Natural killer cell treated with Interleukin-12 subunit alpha and Interleukin-12 subunit beta and Interleukin-15 and Interleukin-18, amount 100 ng/mL, for 72 hours (primary cell): ENCODE data around the gene VEZF1. TPM values are rescaled to one million over a fixed set of nuclear protein-coding genes. Genes with fewer than 3 reads are reported as not detected.

Experiments
- ATAC-seq, 2 donors: fragments of 150-1000 bp; cut with Tn5 transposase in 1 of 2; sonication (Bioruptor Pico), chemical (Tn5 transposase) in 1 of 2; 2 replicates each; pipeline ENCODE4 v1.10.0; 2021
- DNase-seq: peaks from one replicate; pipeline ENCODE4 v3.0.0; 2022; ENCODE audit warnings: low spot score
- H3K27ac Mint-ChIP-seq, 2 donors: 1 replicate in 1 of 2; 2 replicates in 1 of 2; pipeline ENCODE4 v1.8.0; 2022; ENCODE audit warnings: mixed read lengths in 2 of 2, mild to moderate bottlenecking in 1 of 2, moderate library complexity in 1 of 2
- H3K27me3 Mint-ChIP-seq, 2 donors: 1 replicate in 1 of 2; 2 replicates in 1 of 2; pipeline ENCODE4 v1.8.0; 2022; ENCODE audit warnings: mixed read lengths in 2 of 2
- H3K36me3 Mint-ChIP-seq: one replicate; pipeline ENCODE4 v1.8.0; 2022; ENCODE audit warnings: mixed read lengths
- H3K4me1 Mint-ChIP-seq, 2 donors: 1 replicate in 1 of 2; 2 replicates in 1 of 2; pipeline ENCODE4 v1.8.0; 2022; ENCODE audit warnings: low read depth in 2 of 2, mixed read lengths in 2 of 2, mild to moderate bottlenecking in 1 of 2
- H3K4me3 Mint-ChIP-seq: one replicate; pipeline ENCODE4 v1.8.0; 2022; ENCODE audit warnings: mixed read lengths
- H3K9me3 Mint-ChIP-seq: 2 replicates; pipeline ENCODE4 v1.8.0; 2022; ENCODE audit warnings: mixed read lengths
- total RNA-seq, 2 donors: library from RNA; stranded (reverse); gene quantifications; one replicate each; pipeline ENCODE4 v1.2.3, GENCODE V29; 2022

Gene VEZF1
- total RNA-seq, 2 donors from 2014 or later: 29.1 to 31.8 TPM

GRCh38 chr17:57931488-57932137, 56.4 kb downstream of the VEZF1 start:
- Mint-ChIP-seq H3K4me3 (no peak overlapping the region), H3K36me3 (no peaks in the 10 kb centered on the region), H3K4me1 (peaks cover 0 to 2% of the 10 kb centered on the region in 2 donors), H3K9me3 (no peaks in the 10 kb centered on the region), H3K27ac (no peak overlapping the region), H3K27me3 (peaks cover 8 to 10% of the 10 kb centered on the region in 2 donors)
- no peak for DNase-seq
- ATAC-seq: no peak

GRCh38 chr17:57930239-57930638, 57.8 kb downstream of the VEZF1 start:
- peaks cover 0 to 2% of the 10 kb centered on the region in 2 donors for H3K4me1 Mint-ChIP-seq
- no peak for DNase-seq
- H3K36me3 Mint-ChIP-seq: no peaks in the 10 kb centered on the region
- H3K27me3 Mint-ChIP-seq: peaks cover 9 to 13% of the 10 kb centered on the region in 2 donors
- no peak for ATAC-seq
- H3K9me3 Mint-ChIP-seq: no peaks in the 10 kb centered on the region
- no peak overlapping the region for H3K4me3 Mint-ChIP-seq
- no peak overlapping the region for H3K27ac Mint-ChIP-seq

- H3K4me1 Mint-ChIP-seq: peaks cover 0 to 2% of the 10 kb centered on the region in 2 donors
- no peak overlapping the region for H3K27ac Mint-ChIP-seq
- peaks cover 12 to 13% of the 10 kb centered on the region in 2 donors for H3K27me3 Mint-ChIP-seq
- no peak overlapping the region for H3K4me3 Mint-ChIP-seq
- H3K9me3 Mint-ChIP-seq: no peaks in the 10 kb centered on the region
- no peaks in the 10 kb centered on the region for H3K36me3 Mint-ChIP-seq
- no peak for DNase-seq
- no peak for ATAC-seq
Measured at GRCh38 chr17:57929386-57929785, 58.7 kb downstream of the VEZF1 start.

GRCh38 chr17:57928928-57929327, 59.1 kb downstream of the VEZF1 start:
- DNase-seq (no peak), ATAC-seq (no peak)
- Mint-ChIP-seq H3K36me3 (no peaks in the 10 kb centered on the region), H3K4me1 (peaks cover 0 to 2% of the 10 kb centered on the region in 2 donors), H3K27me3 (peaks cover 12 to 13% of the 10 kb centered on the region in 2 donors), H3K4me3 (no peak overlapping the region), H3K27ac (no peak overlapping the region), H3K9me3 (no peaks in the 10 kb centered on the region)

GRCh38 chr17:57927048-57927723, 60.9 kb downstream of the VEZF1 start:
- Mint-ChIP-seq H3K36me3 (no peaks in the 10 kb centered on the region), H3K4me1 (peaks cover 0 to 7% of the 10 kb centered on the region in 2 donors), H3K27me3 (peaks cover 13 to 15% of the 10 kb centered on the region in 2 donors), H3K27ac (no peak overlapping the region), H3K4me3 (no peak overlapping the region), H3K9me3 (no peaks in the 10 kb centered on the region)
- no peak for DNase-seq
- no peak for ATAC-seq

- DNase-seq (no peak), ATAC-seq (no peak)
- Mint-ChIP-seq H3K9me3 (no peaks in the 10 kb centered on the region), H3K4me1 (peaks cover 0 to 7% of the 10 kb centered on the region in 2 donors), H3K27ac (no peak overlapping the region), H3K36me3 (no peaks in the 10 kb centered on the region), H3K4me3 (no peak overlapping the region), H3K27me3 (peaks cover 13% of the 10 kb centered on the region in 2 donors)
Measured at GRCh38 chr17:57926723-57927047, 61.4 kb downstream of the VEZF1 start.

GRCh38 chr17:57925361-57925990, 62.6 kb downstream of the VEZF1 start:
- H3K9me3 Mint-ChIP-seq: no peaks in the 10 kb centered on the region
- no peak overlapping the region for H3K4me3 Mint-ChIP-seq
- no peak overlapping the region for H3K27ac Mint-ChIP-seq
- ATAC-seq (no peak), DNase-seq (no peak)
- peaks cover 0 to 7% of the 10 kb centered on the region in 2 donors for H3K4me1 Mint-ChIP-seq
- H3K36me3 Mint-ChIP-seq: no peaks in the 10 kb centered on the region
- peaks cover 7 to 10% of the 10 kb centered on the region in 2 donors for H3K27me3 Mint-ChIP-seq

- no peaks in the 10 kb centered on the region for H3K36me3 Mint-ChIP-seq
- H3K9me3 Mint-ChIP-seq: no peaks in the 10 kb centered on the region
- ATAC-seq: no peak
- peaks cover 7 to 10% of the 10 kb centered on the region in 2 donors for H3K27me3 Mint-ChIP-seq
- no peak overlapping the region for H3K4me3 Mint-ChIP-seq
- no peak for DNase-seq
- H3K27ac Mint-ChIP-seq: no peak overlapping the region
- peaks cover 0 to 7% of the 10 kb centered on the region in 2 donors for H3K4me1 Mint-ChIP-seq
Measured at GRCh38 chr17:57924677-57925076, 63.4 kb downstream of the VEZF1 start.

Other genes with a start within 250 kb of the VEZF1 start
- not detected for gene CCDC182, start 243.0 kb downstream of the VEZF1 start, total RNA-seq
- 10 to 100 TPM; 55.3 to 65.0 TPM for gene MRPS23, start 138.2 kb downstream of the VEZF1 start, total RNA-seq
- gene CUEDC1, start 32.8 kb downstream of the VEZF1 start, total RNA-seq: under 1 TPM in 1 of 2 donors, not detected in 1; 0.19 TPM
- gene SRSF1, start 19.0 kb upstream of the VEZF1 start, total RNA-seq: 100 to 1,000 TPM; 327 to 426 TPM
- 10 to 100 TPM; 27.9 to 37.9 TPM for gene DYNLL2, start 95.2 kb upstream of the VEZF1 start, total RNA-seq
- gene OR4D1, start 160.1 kb upstream of the VEZF1 start, total RNA-seq: under 1 TPM in 1 of 2 donors, not detected in 1; 0.25 TPM
- not detected for gene OR4D2, start 178.7 kb upstream of the VEZF1 start, total RNA-seq
- gene EPX, start 204.5 kb upstream of the VEZF1 start, total RNA-seq: not detected
- 10 to 100 TPM; 13.2 to 20.2 TPM for gene MKS1, start 231.0 kb upstream of the VEZF1 start, total RNA-seq